IPS-18a (cell line): Measurements from ENCODE around the gene CA14.

Source experiments
- H3K27ac ChIP-seq: one replicate; pipeline ENCODE4 v1.5.1; 2013; ENCODE audit warnings: low read length
- H3K27me3 ChIP-seq: one replicate; pipeline ENCODE4 v1.6.1; 2013; ENCODE audit warnings: mild to moderate bottlenecking, low read length; ENCODE audit not compliant: control insufficient read depth, insufficient read depth
- H3K36me3 ChIP-seq: one replicate; pipeline ENCODE4 v1.6.1; 2013; ENCODE audit warnings: low read depth, low read length; ENCODE audit not compliant: control insufficient read depth
- H3K4me1 ChIP-seq: one replicate; pipeline ENCODE4 v1.6.1; 2013; ENCODE audit warnings: low read depth, low read length; ENCODE audit not compliant: control insufficient read depth
- H3K4me3 ChIP-seq: one replicate; pipeline ENCODE4 v1.5.1; 2013; ENCODE audit warnings: low read length
- H3K9ac ChIP-seq: one replicate; pipeline ENCODE4 v1.6.1; 2013; ENCODE audit warnings: mild to moderate bottlenecking, low read length, moderate library complexity
- H3K9me3 ChIP-seq: one replicate; pipeline ENCODE4 v1.6.1; 2013; ENCODE audit warnings: low read depth, low read length; ENCODE audit not compliant: control insufficient read depth

The CA14 gene

DNA sequence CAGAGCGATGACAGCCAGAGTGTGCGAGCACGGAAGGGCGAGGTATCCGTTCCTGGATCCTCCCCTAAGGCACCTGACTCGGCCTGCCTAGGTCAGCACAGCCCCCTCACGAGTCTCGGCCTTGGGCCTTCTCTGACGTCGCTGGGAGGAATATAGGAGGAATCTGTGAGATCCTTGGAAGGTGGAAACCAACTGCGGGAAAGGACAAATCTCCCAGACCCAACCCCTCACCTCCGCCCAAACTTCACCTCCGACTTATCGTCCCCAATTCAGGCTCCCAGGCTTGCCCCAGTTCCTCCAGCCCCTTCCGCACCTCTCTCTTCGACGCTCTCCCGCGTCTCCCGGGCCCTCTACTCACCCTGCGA lies 10.7 kb downstream of the CA14 start:
- Histone ChIP-seq H3K4me3 (peak overlapping the region; percentile 89), H3K27me3 (no peaks in the 10 kb centered on the region), H3K27ac (peak overlapping the region; percentile 43), H3K9ac (peak overlapping the region; percentile 79), H3K9me3 (no peaks in the 10 kb centered on the region), H3K36me3 (peaks cover 30% of the 10 kb centered on the region), H3K4me1 (peaks cover 16% of the 10 kb centered on the region)

GRCh38 chr1:150268705-150269403 lies 11.3 kb downstream of the CA14 start, which contains the start of gene APH1A:
Gene APH1A (minus strand): TSS chr1:150269016. CDS start chr1:150268810, 206 bp downstream.
- Histone ChIP-seq H3K36me3 (peaks cover 30% of the 10 kb centered on the region), H3K4me1 (peaks cover 19% of the 10 kb centered on the region), H3K9me3 (no peaks in the 10 kb centered on the region), H3K27ac (peak within 1 kb of the TSS; percentile 59), H3K4me3 (peak within 1 kb of the TSS; percentile 89), H3K27me3 (no peaks in the 10 kb centered on the region), H3K9ac (peak within 1 kb of the TSS; percentile 79)

- Histone ChIP-seq H3K9me3 (no peaks in the 10 kb centered on the region), H3K27ac (peak overlapping the region; percentile 59), H3K4me1 (peaks cover 19% of the 10 kb centered on the region), H3K4me3 (peak overlapping the region; percentile 89), H3K9ac (peak overlapping the region; percentile 60), H3K36me3 (peaks cover 26% of the 10 kb centered on the region), H3K27me3 (no peaks in the 10 kb centered on the region)
Observed at GRCh38 chr1:150269451-150269850, 11.9 kb downstream of the CA14 start.

- H3K9me3 ChIP-seq = no peaks in the 10 kb centered on the region
- no peak overlapping the region for H3K27ac ChIP-seq
- H3K9ac ChIP-seq = no peak overlapping the region
- H3K27me3 ChIP-seq = no peaks in the 10 kb centered on the region
- peaks cover 19% of the 10 kb centered on the region for H3K4me1 ChIP-seq
- H3K4me3 ChIP-seq = no peak overlapping the region
- peaks cover 6% of the 10 kb centered on the region for H3K36me3 ChIP-seq
Observed at GRCh38 chr1:150271291-150271959, 13.9 kb downstream of the CA14 start.

- H3K27me3 ChIP-seq = no peaks in the 10 kb centered on the region
- H3K4me3 ChIP-seq = peak overlapping the region; percentile 39
- no peak overlapping the region for H3K27ac ChIP-seq
- peak overlapping the region; percentile 5 for H3K9ac ChIP-seq
- no peaks in the 10 kb centered on the region for H3K9me3 ChIP-seq
- H3K4me1 ChIP-seq = peaks cover 19% of the 10 kb centered on the region
- H3K36me3 ChIP-seq = no peaks in the 10 kb centered on the region
Observed at GRCh38 chr1:150273311-150273710, 15.7 kb downstream of the CA14 start.

GRCh38 chr1:150280138-150280707 lies 22.6 kb downstream of the CA14 start:
- no peak overlapping the region for H3K9ac ChIP-seq
- no peak overlapping the region for H3K27ac ChIP-seq
- H3K9me3 ChIP-seq = no peaks in the 10 kb centered on the region
- no peak overlapping the region for H3K4me3 ChIP-seq
- H3K4me1 ChIP-seq = peaks cover 3% of the 10 kb centered on the region
- no peaks in the 10 kb centered on the region for H3K36me3 ChIP-seq
- H3K27me3 ChIP-seq = peaks cover 10% of the 10 kb centered on the region

GRCh38 chr1:150281221-150281757 lies 23.7 kb downstream of the CA14 start:
- peak overlapping the region; percentile 90 for H3K9ac ChIP-seq

DNA sequence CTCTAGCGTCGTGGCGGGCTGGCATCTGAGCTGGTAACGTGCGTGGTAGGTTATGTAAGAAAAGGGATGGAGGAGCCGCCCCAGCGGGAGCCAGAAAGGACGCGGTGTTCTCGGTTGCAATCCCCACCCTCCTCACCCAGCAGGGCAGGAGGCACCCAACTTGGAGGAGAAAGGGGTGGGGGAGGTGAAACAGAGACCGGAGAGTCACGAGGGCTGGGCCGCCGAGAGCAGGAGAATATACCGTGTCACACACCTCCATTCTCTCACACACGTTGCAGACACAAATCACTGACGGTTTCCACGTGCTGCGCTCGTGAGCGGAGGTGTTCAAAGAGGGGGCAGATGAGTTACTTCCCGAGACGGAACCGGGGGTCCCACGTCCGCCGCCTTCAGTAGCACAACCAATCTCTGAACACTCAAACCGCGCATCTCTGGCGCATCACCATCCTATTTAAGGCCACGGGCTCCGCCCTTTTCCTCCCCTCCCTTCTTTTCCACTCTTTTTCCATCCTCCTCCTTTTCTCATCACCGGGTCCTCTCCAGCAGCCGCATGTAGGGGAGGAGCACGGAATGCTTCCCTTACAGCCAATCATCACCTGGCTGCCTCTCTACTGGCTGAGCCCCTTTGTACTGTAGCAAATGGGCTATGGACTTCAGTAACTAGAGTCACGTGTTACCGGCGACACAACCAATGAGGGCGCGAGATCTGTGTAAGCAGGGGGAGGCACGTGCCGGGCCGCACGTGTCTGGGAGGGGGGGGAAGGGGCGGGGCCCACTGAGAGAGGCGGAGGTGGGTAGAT lies 24.4 kb downstream of the CA14 start, which contains the start of gene CIART:
Gene CIART (plus strand): TSS at position 797 of the 800 bp plus-strand sequence. CDS start 714 bp downstream, outside the sequence.
- peak within 1 kb of the TSS; percentile 62 for H3K27ac ChIP-seq
- H3K27me3 ChIP-seq = peaks cover 10% of the 10 kb centered on the region
- H3K9ac ChIP-seq = peak within 1 kb of the TSS; percentile 90
- H3K36me3 ChIP-seq = no peaks in the 10 kb centered on the region
- H3K4me3 ChIP-seq = peak within 1 kb of the TSS; percentile 79
- peaks cover 3% of the 10 kb centered on the region for H3K4me1 ChIP-seq
- no peaks in the 10 kb centered on the region for H3K9me3 ChIP-seq

More at GRCh38 chr1:150281221-150281757, 23.7 kb downstream of the CA14 start:
- Histone ChIP-seq H3K27ac (peak overlapping the region; percentile 62), H3K4me3 (peak overlapping the region; percentile 79), H3K36me3 (no peaks in the 10 kb centered on the region), H3K9me3 (no peaks in the 10 kb centered on the region), H3K4me1 (peaks cover 3% of the 10 kb centered on the region), H3K27me3 (peaks cover 10% of the 10 kb centered on the region)

DNA sequence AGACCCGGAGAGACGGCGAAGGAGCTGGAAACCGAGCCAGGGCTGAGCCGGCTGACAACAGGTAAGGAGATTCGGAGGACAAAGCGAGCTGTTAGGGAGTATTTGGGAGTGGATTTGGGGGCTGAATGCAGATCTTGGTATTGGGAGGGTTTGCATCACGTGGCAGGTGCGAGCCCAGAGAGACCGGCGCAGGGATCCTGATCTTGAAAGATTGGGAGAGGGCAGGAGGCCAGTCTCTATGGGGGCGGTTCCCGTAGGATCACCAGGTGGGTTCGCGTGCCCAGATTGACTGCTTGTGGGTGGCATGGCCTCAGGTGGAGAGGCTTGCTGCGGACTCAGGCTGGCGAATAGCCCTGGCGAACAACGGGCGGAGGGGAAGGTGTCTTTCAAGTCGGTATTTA lies 25.0 kb downstream of the CA14 start:
- peak overlapping the region; percentile 54 for H3K4me3 ChIP-seq
- H3K27ac ChIP-seq = no peak overlapping the region
- H3K27me3 ChIP-seq = peaks cover 10% of the 10 kb centered on the region
- no peaks in the 10 kb centered on the region for H3K36me3 ChIP-seq
- peak overlapping the region; percentile 5 for H3K9ac ChIP-seq
- no peaks in the 10 kb centered on the region for H3K9me3 ChIP-seq
- peaks cover 3% of the 10 kb centered on the region for H3K4me1 ChIP-seq

GRCh38 chr1:150283260-150283659 lies 25.7 kb downstream of the CA14 start:
- Histone ChIP-seq H3K4me1 (peaks cover 3% of the 10 kb centered on the region), H3K9me3 (no peaks in the 10 kb centered on the region), H3K9ac (peak overlapping the region; percentile 5), H3K4me3 (peak overlapping the region; percentile 54), H3K27ac (no peak overlapping the region), H3K36me3 (no peaks in the 10 kb centered on the region), H3K27me3 (peaks cover 10% of the 10 kb centered on the region)

DNA sequence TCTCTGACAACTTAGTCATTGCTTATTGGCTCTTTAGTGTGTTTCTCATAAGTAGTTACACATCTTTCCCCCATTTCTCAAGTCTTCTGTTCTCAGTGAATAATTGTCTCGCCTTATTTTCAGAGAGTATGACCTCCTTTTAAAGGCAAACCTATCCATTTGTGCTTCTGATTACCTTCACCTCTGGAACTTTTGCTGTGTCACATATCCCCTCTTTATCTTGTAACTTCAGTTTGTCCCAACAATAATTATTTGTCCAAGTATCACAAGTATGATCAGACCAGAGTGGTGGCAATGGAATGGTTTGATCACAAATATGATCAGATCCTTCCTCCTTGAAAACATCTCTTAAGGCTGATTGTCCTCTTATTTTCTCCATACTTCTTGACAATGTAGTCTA lies 30.8 kb downstream of the CA14 start:
- Histone ChIP-seq H3K27ac (no peak overlapping the region), H3K27me3 (peaks cover 4% of the 10 kb centered on the region), H3K36me3 (no peaks in the 10 kb centered on the region), H3K4me3 (no peak overlapping the region), H3K4me1 (peaks cover 4% of the 10 kb centered on the region), H3K9me3 (no peaks in the 10 kb centered on the region), H3K9ac (no peak overlapping the region)
